WTC11 (cell line): ENCODE results near the gene BBLN. TPM values are rescaled to one million over a fixed set of nuclear protein-coding genes. Genes with fewer than 3 reads are reported as not detected.
A peak's percentile ranks its signal among the peaks of the same experiment; 100 is the strongest.

ENCODE experiments used
- ATAC-seq: fragments of 200-7000 bp; cut with Tn5 transposase; 2 replicates; pipeline ENCODE4 v1.10.0; 2021; ENCODE audit warnings: mild to moderate bottlenecking, moderate library complexity
- CTCF ChIA-PET: fragments of 300-600 bp; sonication (Branson Sonifier 250); formaldehyde crosslinking; loops from one replicate; lab custom pipeline; 2021; ENCODE audit warnings: antibody characterized with exemption; lab: Charles Lee
- POLR2A ChIA-PET: fragments of 350-600 bp; sonication (Branson Sonifier 250); formaldehyde crosslinking; loops from one replicate; lab custom pipeline; 2021; ENCODE audit warnings: antibody characterized with exemption; lab: Charles Lee
- DNase-seq: peaks from one replicate; pipeline ENCODE4 v3.0.0; 2021; ENCODE audit warnings: low spot score
- H3K27ac Mint-ChIP-seq: 2 replicates; pipeline ENCODE4 v1.8.0; 2021; ENCODE audit warnings: mixed read lengths
- H3K27me3 Mint-ChIP-seq: 2 replicates; pipeline ENCODE4 v1.8.0; 2021; ENCODE audit warnings: low read depth, mild to moderate bottlenecking, moderate library complexity, mixed read lengths
- H3K36me3 Mint-ChIP-seq: 2 replicates; pipeline ENCODE4 v1.8.0; 2021; ENCODE audit warnings: mixed read lengths
- H3K4me1 Mint-ChIP-seq: 2 replicates; pipeline ENCODE4 v1.8.0; 2022; ENCODE audit warnings: mixed read lengths
- H3K4me3 Mint-ChIP-seq: 2 replicates; pipeline ENCODE4 v1.8.0; 2021; ENCODE audit warnings: mild to moderate bottlenecking, moderate library complexity, mixed read lengths
- H3K9me3 Mint-ChIP-seq: 2 replicates; pipeline ENCODE4 v1.8.0; 2021; ENCODE audit warnings: mixed read lengths
- ARID4B ChIP-seq: sonication (generic); formaldehyde crosslinking; IDR thresholded peaks from 2 replicates; pipeline ENCODE4 v1.8.0; 2023; ENCODE audit warnings: missing genetic modification reagents, mild to moderate bottlenecking, borderline replicate concordance
- ATF1 ChIP-seq: sonication (generic); formaldehyde crosslinking; IDR thresholded peaks from 2 replicates; pipeline ENCODE4 v1.8.1; 2023; ENCODE audit warnings: mild to moderate bottlenecking, moderate library complexity, missing genetic modification reagents
- CREB1 ChIP-seq: sonication (generic); formaldehyde crosslinking; IDR thresholded peaks from 2 replicates; pipeline ENCODE4 v1.8.0; 2023; ENCODE audit warnings: mild to moderate bottlenecking, missing genetic modification reagents
- ELF4 ChIP-seq: sonication (generic); formaldehyde crosslinking; IDR thresholded peaks from 2 replicates; pipeline ENCODE4 v1.8.1; 2022; ENCODE audit warnings: low read depth, mild to moderate bottlenecking, moderate library complexity, missing genetic modification reagents
- ETV6 ChIP-seq: sonication (generic); formaldehyde crosslinking; IDR thresholded peaks from 2 replicates; pipeline ENCODE4 v1.8.1; 2022; ENCODE audit warnings: mild to moderate bottlenecking, missing genetic modification reagents
- FOXJ3 ChIP-seq: sonication (generic); formaldehyde crosslinking; IDR thresholded peaks from 2 replicates; pipeline ENCODE4 v1.9.0; 2021; ENCODE audit warnings: missing genetic modification reagents, mild to moderate bottlenecking, borderline replicate concordance
- FOXP1 ChIP-seq: sonication (generic); formaldehyde crosslinking; IDR thresholded peaks from 2 replicates; pipeline ENCODE4 v1.8.0; 2022; ENCODE audit warnings: missing genetic modification reagents, mild to moderate bottlenecking, moderate library complexity, borderline replicate concordance
- GABPB1 ChIP-seq: sonication (generic); formaldehyde crosslinking; IDR thresholded peaks from 2 replicates; pipeline ENCODE4 v1.8.1; 2023; ENCODE audit warnings: mild to moderate bottlenecking, missing genetic modification reagents
- MYBL2 ChIP-seq: sonication (generic); formaldehyde crosslinking; IDR thresholded peaks from 2 replicates; pipeline ENCODE4 v1.8.1; 2023; ENCODE audit warnings: mild to moderate bottlenecking, moderate library complexity, missing genetic modification reagents
- OVOL2 ChIP-seq: fragments of 250-450 bp; sonication (Bioruptor Pico); IDR thresholded peaks from 2 replicates; pipeline ENCODE4 v1.9.0; 2021; ENCODE audit warnings: mild to moderate bottlenecking, borderline replicate concordance
- USF1 ChIP-seq: sonication (generic); formaldehyde crosslinking; IDR thresholded peaks from 2 replicates; pipeline ENCODE4 v1.8.0; 2022; ENCODE audit warnings: mild to moderate bottlenecking, missing genetic modification reagents
- ZBTB21 ChIP-seq: sonication (generic); formaldehyde crosslinking; IDR thresholded peaks from 2 replicates; pipeline ENCODE4 v1.8.1; 2023; ENCODE audit warnings: mild to moderate bottlenecking, missing genetic modification reagents, borderline replicate concordance
- ZNF121 ChIP-seq: sonication (generic); formaldehyde crosslinking; IDR thresholded peaks from 2 replicates; pipeline ENCODE4 v1.8.0; 2023; ENCODE audit warnings: missing genetic modification reagents
- ZNF281 ChIP-seq: sonication (generic); formaldehyde crosslinking; IDR thresholded peaks from 2 replicates; pipeline ENCODE4 v1.8.0; 2023; ENCODE audit warnings: mild to moderate bottlenecking, missing genetic modification reagents
- ZNF396 ChIP-seq: fragments of 250-450 bp; sonication (Bioruptor Pico); IDR thresholded peaks from 2 replicates; pipeline ENCODE4 v1.8.0; 2021; ENCODE audit warnings: mild to moderate bottlenecking, moderate library complexity, borderline replicate concordance
- total RNA-seq: library from RNA; stranded (reverse); gene quantifications from 3 replicates; pipeline ENCODE4 v1.2.3, GENCODE V29; 2021
- TF ChIP-seq, protein P1 (sequence below): sonication (generic); formaldehyde crosslinking; IDR thresholded peaks from 2 replicates; pipeline ENCODE4 v1.8.1; 2023; ENCODE audit warnings: mild to moderate bottlenecking, missing genetic modification reagents
- TF ChIP-seq, protein P2 (sequence below): sonication (generic); formaldehyde crosslinking; IDR thresholded peaks from 2 replicates; pipeline ENCODE4 v1.8.1; 2023; ENCODE audit warnings: mild to moderate bottlenecking, moderate library complexity, missing genetic modification reagents

Gene BBLN
- total RNA-seq, 1 experiment from 2014 or later, result 77.1 TPM

DNA sequence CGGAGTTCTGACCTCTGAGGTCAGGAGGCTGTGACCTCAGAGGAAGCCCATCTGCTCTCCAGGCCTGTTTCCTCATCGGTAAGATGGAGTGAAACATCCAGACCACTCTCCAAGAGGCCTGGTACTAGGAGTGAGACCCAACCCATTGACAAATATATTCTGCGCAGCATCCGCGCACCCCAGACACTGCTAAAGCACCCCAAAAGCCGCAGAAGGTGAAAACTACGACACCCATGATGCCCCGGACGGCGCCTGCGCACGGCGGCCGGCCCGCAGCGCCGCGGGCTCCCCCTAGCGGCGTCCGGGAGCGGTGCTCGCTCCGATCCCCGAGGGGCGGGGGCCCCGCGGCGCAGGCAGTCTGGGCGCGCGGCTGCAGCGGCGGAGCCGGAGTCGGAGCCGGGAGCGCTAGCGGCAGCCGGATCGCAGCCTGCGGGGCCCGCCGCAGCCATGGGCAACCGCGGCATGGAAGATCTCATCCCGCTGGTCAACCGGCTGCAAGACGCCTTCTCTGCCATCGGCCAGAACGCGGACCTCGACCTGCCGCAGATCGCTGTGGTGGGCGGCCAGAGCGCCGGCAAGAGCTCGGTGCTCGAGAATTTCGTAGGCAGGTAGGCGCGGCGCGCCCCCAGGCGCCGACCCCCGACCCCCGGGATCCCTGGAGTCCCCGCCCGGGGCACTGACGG lies 43.1 kb downstream of the BBLN start, which contains the start of gene DNM1 (continued):
- TF ChIP-seq, protein P1, sequence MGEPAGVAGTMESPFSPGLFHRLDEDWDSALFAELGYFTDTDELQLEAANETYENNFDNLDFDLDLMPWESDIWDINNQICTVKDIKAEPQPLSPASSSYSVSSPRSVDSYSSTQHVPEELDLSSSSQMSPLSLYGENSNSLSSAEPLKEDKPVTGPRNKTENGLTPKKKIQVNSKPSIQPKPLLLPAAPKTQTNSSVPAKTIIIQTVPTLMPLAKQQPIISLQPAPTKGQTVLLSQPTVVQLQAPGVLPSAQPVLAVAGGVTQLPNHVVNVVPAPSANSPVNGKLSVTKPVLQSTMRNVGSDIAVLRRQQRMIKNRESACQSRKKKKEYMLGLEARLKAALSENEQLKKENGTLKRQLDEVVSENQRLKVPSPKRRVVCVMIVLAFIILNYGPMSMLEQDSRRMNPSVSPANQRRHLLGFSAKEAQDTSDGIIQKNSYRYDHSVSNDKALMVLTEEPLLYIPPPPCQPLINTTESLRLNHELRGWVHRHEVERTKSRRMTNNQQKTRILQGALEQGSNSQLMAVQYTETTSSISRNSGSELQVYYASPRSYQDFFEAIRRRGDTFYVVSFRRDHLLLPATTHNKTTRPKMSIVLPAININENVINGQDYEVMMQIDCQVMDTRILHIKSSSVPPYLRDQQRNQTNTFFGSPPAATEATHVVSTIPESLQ (CRISPR knock-in tag), result no peak
- TF ChIP-seq ETV6 (CRISPR knock-in tag), result 0 out of 2 replicates have a peak, but pooled peaks have one; percentile 31
- no peak for TF ChIP-seq ZNF396 (CRISPR knock-in tag)
- no peak for TF ChIP-seq ZBTB21
- TF ChIP-seq CREB1 (CRISPR knock-in tag), result no peak
- no peak for TF ChIP-seq OVOL2 (CRISPR knock-in tag)
- no peak for TF ChIP-seq ELF4
- no peak for TF ChIP-seq USF1 (CRISPR knock-in tag)
- TF ChIP-seq, protein P2, sequence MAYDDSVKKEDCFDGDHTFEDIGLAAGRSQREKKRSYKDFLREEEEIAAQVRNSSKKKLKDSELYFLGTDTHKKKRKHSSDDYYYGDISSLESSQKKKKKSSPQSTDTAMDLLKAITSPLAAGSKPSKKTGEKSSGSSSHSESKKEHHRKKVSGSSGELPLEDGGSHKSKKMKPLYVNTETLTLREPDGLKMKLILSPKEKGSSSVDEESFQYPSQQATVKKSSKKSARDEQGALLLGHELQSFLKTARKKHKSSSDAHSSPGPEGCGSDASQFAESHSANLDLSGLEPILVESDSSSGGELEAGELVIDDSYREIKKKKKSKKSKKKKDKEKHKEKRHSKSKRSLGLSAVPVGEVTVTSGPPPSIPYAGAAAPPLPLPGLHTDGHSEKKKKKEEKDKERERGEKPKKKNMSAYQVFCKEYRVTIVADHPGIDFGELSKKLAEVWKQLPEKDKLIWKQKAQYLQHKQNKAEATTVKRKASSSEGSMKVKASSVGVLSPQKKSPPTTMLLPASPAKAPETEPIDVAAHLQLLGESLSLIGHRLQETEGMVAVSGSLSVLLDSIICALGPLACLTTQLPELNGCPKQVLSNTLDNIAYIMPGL, result no peak
- no peak for TF ChIP-seq GABPB1
- no peak for TF ChIP-seq ZNF121
- TF ChIP-seq FOXJ3 (CRISPR knock-in tag), result no peak

GRCh38 chr9:128203707-128204551 lies 43.9 kb downstream of the BBLN start:
- peak overlapping the region; percentile 76 for H3K4me3 Mint-ChIP-seq

More at GRCh38 chr9:128203707-128204551, 43.9 kb downstream of the BBLN start:
- Mint-ChIP-seq H3K27me3 (no peaks in the 10 kb centered on the region), H3K36me3 (no peaks in the 10 kb centered on the region), H3K27ac (no peak overlapping the region), H3K4me1 (peaks cover 24% of the 10 kb centered on the region), H3K9me3 (no peaks in the 10 kb centered on the region)
- peak; percentile 54; the same call in 1 of the 2 replicates for TF ChIP-seq ARID4B (CRISPR knock-in tag)
- TF ChIP-seq MYBL2 (CRISPR knock-in tag), result no peak
- TF ChIP-seq ATF1 (CRISPR knock-in tag), result no peak
- no peak for TF ChIP-seq ZNF281 (CRISPR knock-in tag)
- TF ChIP-seq, protein P2, result peak; percentile 24
- peak; percentile 63; the same call in 1 of the 2 replicates for TF ChIP-seq FOXP1 (CRISPR knock-in tag)
- peak; percentile 56 for ATAC-seq
- ChIA-PET CTCF (interaction anchor here (0.6 to 2.0 kb wide), 20 partner anchors 8 to 441 kb away, joined by 3 to 23 read pairs (median 4); partner anchors contain the start of genes BBLN, CERCAM and CIZ1), POLR2A (no interaction called here)
- DNase-seq, result peak; percentile 55
